GM12878 (cell line): Measurements from ENCODE around the gene FAM163B. TPM values are rescaled to one million over a fixed set of nuclear protein-coding genes. Genes with fewer than 3 reads are reported as not detected.
A peak's percentile ranks its signal among the peaks of the same experiment; 100 is the strongest.

Experiments used
- ATAC-seq: fragments of 200-7000 bp; cut with Tn5 transposase; 3 replicates; pipeline ENCODE4 v1.9.1; 2020; ENCODE audit warnings: mild to moderate bottlenecking, moderate library complexity
- BruUV-seq: library from RNA; stranded (reverse); fragments of 400-500 nt; replicated peaks from 2 replicates; lab custom pipeline; 2021; lab: Mats Ljungman, UMichigan
- CTCF ChIA-PET: fragments of 300-600 bp; sonication (Branson Sonifier 250); formaldehyde crosslinking; extraction: SDS; loops from one replicate; lab custom pipeline; 2021; ENCODE audit warnings: inconsistent platforms; lab: Yijun Ruan, JAX
- POLR2A ChIA-PET: fragments of 350-600 bp; formaldehyde crosslinking; extraction: SDS; loops from one replicate; lab custom pipeline; 2021; ENCODE audit warnings: inconsistent platforms; lab: Charles Lee
- RAD21 ChIA-PET: fragments of 300-600 bp; sonication (Branson Sonifier 250); formaldehyde crosslinking; loops from one replicate; lab custom pipeline; 2023; ENCODE audit warnings: antibody characterized with exemption; ENCODE audit not compliant: unreplicated experiment; lab: Charles Lee
- SMC1A ChIA-PET: fragments of 300-600 bp; sonication (Branson Sonifier 250); formaldehyde crosslinking; loops from one replicate; lab custom pipeline; 2023; ENCODE audit not compliant: unreplicated experiment, uncharacterized antibody; lab: Charles Lee
- DNase-seq: peaks from one replicate; pipeline ENCODE4 v3.0.0-alpha.2; 2011; ENCODE audit warnings: low read depth, low spot score
- FAIRE-seq: peaks from 3 replicates; lab custom pipeline; 2011; peaks lifted over from hg19 to GRCh38; lab: Jason Lieb, UNC
- H2AFZ ChIP-seq: 2 replicates; pipeline ENCODE4 v1.6.0; 2011; ENCODE audit warnings: low read depth, low read length, control low read depth; ENCODE audit not compliant: control insufficient read depth
- H3K27ac ChIP-seq: 2 replicates; pipeline ENCODE4 v1.5.1; 2011; ENCODE audit warnings: control low read depth; ENCODE audit not compliant: control insufficient read depth, insufficient read depth
- H3K27me3 ChIP-seq, 2 experiments: replicated peaks in 1 of 2; 2 replicates each; pipeline versions ENCODE4 v1.6.0 to v1.6.1; 2011; ENCODE audit warnings: low read length in 1 of 2; ENCODE audit not compliant: control insufficient read depth in 2 of 2, insufficient read depth in 2 of 2
- H3K36me3 ChIP-seq, 2 experiments: 2 replicates each; pipeline ENCODE4 v1.5.1; 2011; ENCODE audit warnings: low read length in 1 of 2; ENCODE audit not compliant: control insufficient read depth in 2 of 2, insufficient read depth in 2 of 2
- H3K4me1 ChIP-seq: 2 replicates; pipeline ENCODE4 v1.6.1; 2011; ENCODE audit warnings: mild to moderate bottlenecking, low read length, moderate library complexity, mixed read lengths; ENCODE audit not compliant: control insufficient read depth, insufficient read depth
- H3K4me2 ChIP-seq: 2 replicates; pipeline ENCODE4 v1.6.0; 2011; ENCODE audit warnings: control low read depth; ENCODE audit not compliant: control insufficient read depth, insufficient read depth
- H3K4me3 ChIP-seq: fragments of 200-600 bp; sonication (generic); 2 replicates; pipeline ENCODE4 v1.5.1; 2016
- H3K79me2 ChIP-seq: 2 replicates; pipeline ENCODE4 v1.6.0; 2011; ENCODE audit warnings: low read length; ENCODE audit not compliant: control insufficient read depth, insufficient read depth
- H3K9ac ChIP-seq: 2 replicates; pipeline ENCODE4 v1.8.0; 2011; ENCODE audit warnings: low read length, control low read depth, mixed read lengths; ENCODE audit not compliant: control insufficient read depth, insufficient read depth
- H3K9me3 ChIP-seq: replicated peaks from 3 replicates; pipeline ENCODE4 v1.5.1; 2011; ENCODE audit warnings: mild to moderate bottlenecking, low read length; ENCODE audit not compliant: control insufficient read depth, insufficient read depth
- H4K20me1 ChIP-seq: 2 replicates; pipeline ENCODE4 v1.6.0; 2011; ENCODE audit not compliant: control insufficient read depth, insufficient read depth
- DPF2 ChIP-seq: fragments of 450-650 bp; IDR thresholded peaks from 2 replicates; pipeline ENCODE4 v1.6.1; 2017; ENCODE audit warnings: mild to moderate bottlenecking
- IRF4 ChIP-seq: IDR thresholded peaks from 2 replicates; pipeline ENCODE4 v1.6.1; 2011; ENCODE audit warnings: low read depth, low read length
- NFIC ChIP-seq: IDR thresholded peaks from 2 replicates; pipeline ENCODE4 v1.6.1; 2012; ENCODE audit warnings: low read depth, mild to moderate bottlenecking, inconsistent platforms, low read length, moderate library complexity
- RAD21 ChIP-seq: IDR thresholded peaks from 2 replicates; pipeline ENCODE4 v1.6.1; 2011; ENCODE audit warnings: mild to moderate bottlenecking, low read depth, low read length, moderate library complexity; ENCODE audit not compliant: insufficient read depth
- RBBP5 ChIP-seq: fragments of 200-600 bp; sonication (generic); conservative IDR thresholded peaks from 2 replicates; pipeline ENCODE4 v1.6.1; 2016
- SMC3 ChIP-seq: IDR thresholded peaks from 2 replicates; pipeline ENCODE4 v1.6.1; 2011; ENCODE audit warnings: low read length, improper control_type of control experiment, borderline replicate concordance
- USF1 ChIP-seq: IDR thresholded peaks from 2 replicates; pipeline ENCODE4 v1.6.1; 2011; ENCODE audit warnings: borderline replicate concordance, low read depth, mild to moderate bottlenecking, moderate library complexity, mixed read lengths, low read length; ENCODE audit not compliant: insufficient read depth; ENCODE audit errors: extremely low read length
- ZBTB11 ChIP-seq: fragments of 450-650 bp; formaldehyde crosslinking; IDR thresholded peaks from 2 replicates; pipeline ENCODE4 v1.5.0; 2022; ENCODE audit warnings: mild to moderate bottlenecking, missing genetic modification characterization
- ZNF24 ChIP-seq: fragments of 450-650 bp; IDR thresholded peaks from 2 replicates; pipeline ENCODE4 v1.6.1; 2017; ENCODE audit warnings: antibody characterized with exemption, mild to moderate bottlenecking
- WGBS: methylation state at CpG from one replicate; pipeline ENCODE4 v1.1.6; 2016; ENCODE audit warnings: low lambda C conversion rate; ENCODE audit not compliant: insufficient replicate concordance, insufficient coverage; ENCODE audit errors: missing lambda C conversion rate; 5-methylcytosine and 5-hydroxymethylcytosine counted together
- in situ Hi-C: fragments of 300-500 bp; cut with MboI; formaldehyde crosslinking; loops from 9 replicates; pipeline ENCODE4 v1.14.3; 2018; ENCODE audit warnings: mixed read lengths
- intact Hi-C: fragments of 100-400 bp; cut with micrococcal nuclease; formaldehyde crosslinking; loops from one replicate; pipeline ENCODE4 v1.14.2; 2022; ENCODE audit not compliant: unreplicated experiment
- polyA plus RNA-seq, 11 experiments: library from polyadenylated mRNA; depleted of rRNA in 4 of 11; unstranded in 6 of 11; stranded (reverse) in 5 of 11; fragments of >200 nt; fragmentation: Nextera tagmentation in 4 of 11; fragmentation: Illumina TruSeq in 1 of 11; extraction: Ambion mirVana in 4 of 11; extraction: Trizol in 1 of 11; gene quantifications; 1 replicate in 1 of 11; 2 replicates in 10 of 11; pipeline versions ENCODE4 v1.2.1 to v1.2.3, GENCODE V29; 2011 to 2016; ENCODE audit warnings: inconsistent platforms in 2 of 11, missing spikeins in 2 of 11, low read depth in 1 of 11
- total RNA-seq, 4 experiments: library from RNA; depleted of rRNA in 3 of 4; stranded (reverse); fragments of >200 nt in 3 of 4; fragmentation: Illumina TruSeq in 1 of 4; extraction: Trizol in 1 of 4; gene quantifications; 2 replicates each; pipeline versions ENCODE4 v1.2.1 to v1.2.3, GENCODE V29; 2013 to 2021
- TF ChIP-seq, protein P1 (sequence below): fragments of 450-650 bp; IDR thresholded peaks from 2 replicates; pipeline ENCODE4 v1.6.1; 2018; ENCODE audit warnings: borderline replicate concordance, mild to moderate bottlenecking; ENCODE audit not compliant: partially characterized antibody
- TF ChIP-seq, protein P2 (sequence below), 3 experiments: IDR thresholded peaks in 2 of 3; conservative IDR thresholded peaks in 1 of 3; 2 replicates each; pipeline ENCODE4 v1.5.1; 2011; ENCODE audit warnings: low read depth in 3 of 3, low read length in 3 of 3, mild to moderate bottlenecking in 3 of 3, control low read depth in 2 of 3, moderate library complexity in 2 of 3, inconsistent platforms in 1 of 3, mixed read lengths in 1 of 3; ENCODE audit not compliant: control insufficient read depth in 2 of 3, insufficient read depth in 1 of 3; ENCODE audit errors: extremely low read depth in 1 of 3

Gene FAM163B
- total and polyA plus RNA-seq, 10 of the 15 experiments (the other 5 are each of a cell fraction or from before 2014, with no cell fraction given), result not detected

DNA sequence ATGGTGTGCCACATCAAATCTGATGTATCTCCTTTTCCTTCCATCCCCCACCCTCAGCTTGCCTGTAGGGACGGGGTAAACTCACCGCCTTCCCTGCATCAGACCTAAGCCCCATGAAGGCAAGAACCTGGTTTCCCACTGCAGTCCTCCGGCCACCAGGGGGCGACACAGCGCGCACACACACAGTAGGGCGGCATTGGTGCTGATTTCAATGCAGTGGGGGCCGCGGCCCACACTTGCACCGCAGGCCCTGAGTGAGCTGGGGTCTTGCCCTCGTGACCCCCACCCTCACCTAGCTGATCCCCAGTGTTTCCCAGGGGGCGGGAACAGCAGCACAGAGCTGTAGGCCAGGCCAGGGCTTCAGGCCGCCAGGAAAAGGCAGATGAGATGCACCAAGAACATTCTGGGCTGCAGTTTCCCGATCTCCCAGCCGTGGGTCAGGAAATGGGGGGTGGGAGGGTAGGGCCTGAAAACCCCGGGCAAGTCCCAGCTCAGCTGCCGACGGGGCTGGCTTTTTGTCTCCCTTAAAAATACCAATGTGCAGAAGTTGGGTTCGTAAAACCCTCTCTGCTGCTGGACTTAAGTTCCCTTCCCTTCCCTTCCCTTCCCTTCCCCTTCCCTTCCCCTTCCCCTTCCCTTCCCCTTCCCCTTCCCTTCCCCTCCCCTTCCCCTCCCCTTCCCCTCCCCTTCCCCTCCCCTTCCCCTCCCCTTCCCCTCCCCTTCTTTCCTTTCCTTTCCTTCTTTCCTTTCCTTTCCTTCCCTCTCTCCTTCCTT lies 19.5 kb downstream of the FAM163B start:
- Histone ChIP-seq H3K4me2 (no peak overlapping the region), H3K4me1 (no peaks in the 10 kb centered on the region), H3K36me3 (no peaks in the 10 kb centered on the region), H3K27ac (no peak overlapping the region), H3K27me3 (peaks cover 8% of the 10 kb centered on the region in 2 experiments; a peak in 3 of 4 replicates), H3K79me2 (no peaks in the 10 kb centered on the region), H3K9me3 (no peaks in the 10 kb centered on the region; the same call in 2 of the 3 replicates), H2AFZ (no peak overlapping the region), H4K20me1 (no peaks in the 10 kb centered on the region), H3K4me3 (no peak overlapping the region), H3K9ac (no peak overlapping the region)
- ChIA-PET CTCF (interaction anchor here (0.6 to 1.4 kb wide), 5 partner anchors 18 to 711 kb away, joined by 3 to 4 read pairs (median 3); partner anchors contain the start of gene SPACA9), RAD21 (no interaction called here), POLR2A (no interaction called here), SMC1A (no interaction called here)
- TF ChIP-seq, protein P1, sequence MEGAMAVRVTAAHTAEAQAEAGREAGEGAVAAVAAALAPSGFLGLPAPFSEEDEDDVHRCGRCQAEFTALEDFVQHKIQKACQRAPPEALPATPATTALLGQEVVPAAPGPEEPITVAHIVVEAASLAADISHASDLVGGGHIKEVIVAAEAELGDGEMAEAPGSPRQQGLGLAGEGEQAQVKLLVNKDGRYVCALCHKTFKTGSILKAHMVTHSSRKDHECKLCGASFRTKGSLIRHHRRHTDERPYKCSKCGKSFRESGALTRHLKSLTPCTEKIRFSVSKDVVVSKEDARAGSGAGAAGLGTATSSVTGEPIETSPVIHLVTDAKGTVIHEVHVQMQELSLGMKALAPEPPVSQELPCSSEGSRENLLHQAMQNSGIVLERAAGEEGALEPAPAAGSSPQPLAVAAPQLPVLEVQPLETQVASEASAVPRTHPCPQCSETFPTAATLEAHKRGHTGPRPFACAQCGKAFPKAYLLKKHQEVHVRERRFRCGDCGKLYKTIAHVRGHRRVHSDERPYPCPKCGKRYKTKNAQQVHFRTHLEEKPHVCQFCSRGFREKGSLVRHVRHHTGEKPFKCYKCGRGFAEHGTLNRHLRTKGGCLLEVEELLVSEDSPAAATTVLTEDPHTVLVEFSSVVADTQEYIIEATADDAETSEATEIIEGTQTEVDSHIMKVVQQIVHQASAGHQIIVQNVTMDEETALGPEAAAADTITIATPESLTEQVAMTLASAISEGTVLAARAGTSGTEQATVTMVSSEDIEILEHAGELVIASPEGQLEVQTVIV, result no peak
- TF ChIP-seq, protein P2, sequence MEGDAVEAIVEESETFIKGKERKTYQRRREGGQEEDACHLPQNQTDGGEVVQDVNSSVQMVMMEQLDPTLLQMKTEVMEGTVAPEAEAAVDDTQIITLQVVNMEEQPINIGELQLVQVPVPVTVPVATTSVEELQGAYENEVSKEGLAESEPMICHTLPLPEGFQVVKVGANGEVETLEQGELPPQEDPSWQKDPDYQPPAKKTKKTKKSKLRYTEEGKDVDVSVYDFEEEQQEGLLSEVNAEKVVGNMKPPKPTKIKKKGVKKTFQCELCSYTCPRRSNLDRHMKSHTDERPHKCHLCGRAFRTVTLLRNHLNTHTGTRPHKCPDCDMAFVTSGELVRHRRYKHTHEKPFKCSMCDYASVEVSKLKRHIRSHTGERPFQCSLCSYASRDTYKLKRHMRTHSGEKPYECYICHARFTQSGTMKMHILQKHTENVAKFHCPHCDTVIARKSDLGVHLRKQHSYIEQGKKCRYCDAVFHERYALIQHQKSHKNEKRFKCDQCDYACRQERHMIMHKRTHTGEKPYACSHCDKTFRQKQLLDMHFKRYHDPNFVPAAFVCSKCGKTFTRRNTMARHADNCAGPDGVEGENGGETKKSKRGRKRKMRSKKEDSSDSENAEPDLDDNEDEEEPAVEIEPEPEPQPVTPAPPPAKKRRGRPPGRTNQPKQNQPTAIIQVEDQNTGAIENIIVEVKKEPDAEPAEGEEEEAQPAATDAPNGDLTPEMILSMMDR (IDR thresholded peaks at IDR 0.05 in 2 of 3, conservative IDR thresholded peaks at IDR 0.05 in 1 of 3; ENCODE audit: control insufficient read depth in 2 of 3, extremely low read depth in 1 of 3, insufficient read depth in 1 of 3, low read depth in 3 of 3, low read length in 3 of 3), result peak; percentile 40 to 64 (median 60)
- no peak for TF ChIP-seq NFIC
- no peak for TF ChIP-seq ZNF24
- TF ChIP-seq RAD21, result 0 out of 2 replicates have a peak, but pooled peaks have one; percentile 21
- no peak for TF ChIP-seq RBBP5
- TF ChIP-seq IRF4, result no peak
- no peak for TF ChIP-seq ZBTB11 (CRISPR knock-in tag)
- peak; percentile 29; the same call in 1 of the 2 replicates for TF ChIP-seq SMC3
- peak; percentile 89 for TF ChIP-seq DPF2
- TF ChIP-seq USF1, result no peak
- ATAC-seq (no peak), FAIRE-seq (no peak), DNase-seq (no peak)
- in situ Hi-C loops, result no loop called here
- WGBS, result 29% methylated on average over 19 of the region's 19 CpGs
- intact Hi-C loops, result loop anchor here (5.0 to 10.0 kb wide), 2 partner anchors 135 to 403 kb away; partner anchors contain the start of gene VAV2
- no TSS peak for BruUV-seq
